ENCODE data around the gene THADA.

- no peak for TF ChIP-seq CTCF (IDR thresholded peaks at IDR 0.05)
- no peak for TF ChIP-seq EP300 (IDR thresholded peaks at IDR 0.05)
- TF ChIP-seq POLR2A (IDR thresholded peaks at IDR 0.05): no peak
These were observed 321.1 kb downstream of the THADA start for GRCh38 chr2:43274721-43275120.

Data from suprapubic skin (tissue), 3 donors.